Heart right ventricle (tissue), 16 donors: ENCODE data around the gene CAMKMT. TPM values are rescaled to one million over a fixed set of nuclear protein-coding genes. Genes with fewer than 3 reads are reported as not detected.

Experiments
- ATAC-seq, 8 donors: fragments of 200-7000 bp; cut with Tn5 transposase; one replicate each; pipeline ENCODE4 v1.9.1; 2020; ENCODE audit warnings: mild to moderate bottlenecking in 8 of 8, moderate library complexity in 8 of 8, moderate number of reproducible peaks in 1 of 8
- DNase-seq, 2 donors: peaks; one replicate each; pipeline ENCODE4 v3.0.0-alpha.2; 2020
- H3K27ac ChIP-seq, 10 donors: fragments of 200-600 bp; sonication (generic) in 2 of 10; one replicate each; pipeline versions ENCODE4 v1.5.0 to v1.8.0; 2020 to 2022; ENCODE audit warnings: mild to moderate bottlenecking in 3 of 10
- H3K27me3 ChIP-seq, 7 donors: fragments of 200-600 bp; one replicate each; pipeline ENCODE4 v1.8.0; 2021 to 2022; ENCODE audit warnings: mild to moderate bottlenecking in 2 of 7
- H3K36me3 ChIP-seq, 9 donors: fragments of 200-600 bp; sonication (generic) in 1 of 9; one replicate each; pipeline versions ENCODE4 v1.5.0 to v1.8.0; 2020 to 2022; ENCODE audit warnings: mild to moderate bottlenecking in 2 of 9
- H3K4me1 ChIP-seq, 9 donors: fragments of 200-600 bp; sonication (generic) in 1 of 9; one replicate each; pipeline versions ENCODE4 v1.5.0 to v1.8.0; 2020 to 2022; ENCODE audit warnings: mild to moderate bottlenecking in 4 of 9
- H3K4me3 ChIP-seq, 10 donors: fragments of 200-600 bp; sonication (generic) in 2 of 10; one replicate each; pipeline versions ENCODE4 v1.5.0 to v1.8.0; 2020 to 2022; ENCODE audit warnings: mild to moderate bottlenecking in 7 of 10, moderate library complexity in 2 of 10
- H3K9me3 ChIP-seq, 11 donors: fragments of 200-600 bp in 10 of 11; sonication (generic) in 2 of 11; one replicate each; pipeline versions ENCODE4 v1.5.0 to v1.8.0; 2013 to 2022; ENCODE audit warnings: mild to moderate bottlenecking in 2 of 11, control low read depth in 1 of 11, moderate library complexity in 1 of 11
- WGBS, 2 donors: extraction: QIAGEN DNeasy Blood & Tissue Kit; methylation state at CpG; one replicate each; pipeline ENCODE4 v1.1.7; 2013; ENCODE audit warnings: inconsistent platforms in 1 of 2; 5-methylcytosine and 5-hydroxymethylcytosine counted together
- intact Hi-C, 10 donors: fragments of 100-400 bp; cut with DNase I; formaldehyde crosslinking; loops; one replicate each; pipeline versions ENCODE4 v1.11.1 to v1.14.2; 2022
- polyA plus RNA-seq, 2 donors: library from polyadenylated mRNA; stranded (reverse); fragments of 200-250 nt; gene quantifications; one replicate each; pipeline ENCODE4 v1.2.3, GENCODE V29; 2013
- total RNA-seq, 10 donors: library from RNA; stranded (reverse); fragmentation: NEBNext Ultra II Directional in 3 of 10; extraction: Animal tissue kit (Norgen Biotek cat#: 25700) in 3 of 10; gene quantifications; one replicate each; pipeline versions ENCODE4 v1.2.1 to v1.2.4, GENCODE V29; 2021 to 2023
- TF ChIP-seq, protein P1 (sequence below), 9 donors: fragments of 200-600 bp; sonication (generic) in 2 of 9; IDR thresholded peaks; one replicate each; pipeline versions ENCODE4 v1.5.0 to v1.8.0; 2021 to 2022; ENCODE audit warnings: antibody characterized with exemption in 9 of 9, mild to moderate bottlenecking in 5 of 9, moderate library complexity in 1 of 9
- donor health status: Arrhythmogenic right ventricular cardiomyopathy.
- donor health status: ischemic (EF 13 %, LVEDD 7.1; RV severe dilation, severe dysfunction).
- donor health status: healthy with polysubstance abuse.
- donor health status: DM: no; HTN: yes; CAD: no.
- donor health status: DM: no; HTN: no; CAD: no.
- donor health status: ischemic (EF 25% LVEDD 6.9; RV normal size, moderate dysfunction).
- donor health status: ischemic (EF 25% LVEDD 5.7; RV mildly dilated, moderate dysfunction).
- donor health status: healthy.
- donor health status: DM: yes; HTN: yes; CAD: no.
- donor health status: Ischemic cardiomyopathy.
- donor health status: ischemic (EF 35%, LVEDD 5.7; RV mildly dilated, moderate dysfunction).
- donor health status: nonischemic (EF 11% LVEDD 7.7; RV severe dilation, severe dysfunction).
- donor health status: DM: yes; HTN: yes; CAD: no.
- donor health status: PGD.
- donor health status: ischemic (EF 29% LVEDD 5.4; RV normal size, mild dysfunction).
- donor health status: nonischemic (EF 23%, LVEDD 6.1; RV moderate dilation, normal function).

Gene CAMKMT
- total and polyA plus RNA-seq, 12 donors = 4.1 to 6.4 (median 4.8) TPM

DNA sequence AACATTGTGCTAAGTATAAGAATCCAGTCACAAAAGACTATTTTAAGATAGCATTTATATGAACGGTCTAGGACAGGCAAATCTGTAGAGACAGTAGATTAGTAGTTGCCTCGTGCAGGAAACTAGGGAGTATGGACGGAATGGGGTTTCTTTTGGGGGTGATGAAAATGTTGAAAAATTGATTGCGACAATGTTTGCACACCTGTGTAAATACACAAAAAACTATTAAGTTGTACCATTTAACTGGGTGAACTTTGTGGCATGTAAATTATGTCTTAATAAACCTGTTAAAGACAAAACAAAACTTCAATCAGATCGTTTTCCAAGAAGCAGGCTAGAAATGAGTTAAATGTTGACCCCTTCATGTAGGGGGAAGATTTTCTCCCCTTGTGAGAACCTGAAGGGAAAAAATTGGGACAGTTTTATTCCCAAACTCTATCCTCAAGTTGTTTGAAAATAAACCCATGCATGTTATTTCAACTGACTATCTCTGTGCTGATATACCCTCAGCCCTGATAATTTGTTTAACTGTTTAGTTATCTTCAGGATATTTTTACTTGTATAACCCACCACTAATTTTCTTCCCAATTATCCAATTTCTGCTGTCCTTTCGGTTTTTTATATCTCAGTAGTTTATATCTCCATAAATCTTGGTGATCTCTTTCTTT, 87.2 kb downstream of the CAMKMT start:
- intact Hi-C loops = no loop called here
- no peak overlapping the region for H3K4me3 ChIP-seq
- TF ChIP-seq, protein P1, sequence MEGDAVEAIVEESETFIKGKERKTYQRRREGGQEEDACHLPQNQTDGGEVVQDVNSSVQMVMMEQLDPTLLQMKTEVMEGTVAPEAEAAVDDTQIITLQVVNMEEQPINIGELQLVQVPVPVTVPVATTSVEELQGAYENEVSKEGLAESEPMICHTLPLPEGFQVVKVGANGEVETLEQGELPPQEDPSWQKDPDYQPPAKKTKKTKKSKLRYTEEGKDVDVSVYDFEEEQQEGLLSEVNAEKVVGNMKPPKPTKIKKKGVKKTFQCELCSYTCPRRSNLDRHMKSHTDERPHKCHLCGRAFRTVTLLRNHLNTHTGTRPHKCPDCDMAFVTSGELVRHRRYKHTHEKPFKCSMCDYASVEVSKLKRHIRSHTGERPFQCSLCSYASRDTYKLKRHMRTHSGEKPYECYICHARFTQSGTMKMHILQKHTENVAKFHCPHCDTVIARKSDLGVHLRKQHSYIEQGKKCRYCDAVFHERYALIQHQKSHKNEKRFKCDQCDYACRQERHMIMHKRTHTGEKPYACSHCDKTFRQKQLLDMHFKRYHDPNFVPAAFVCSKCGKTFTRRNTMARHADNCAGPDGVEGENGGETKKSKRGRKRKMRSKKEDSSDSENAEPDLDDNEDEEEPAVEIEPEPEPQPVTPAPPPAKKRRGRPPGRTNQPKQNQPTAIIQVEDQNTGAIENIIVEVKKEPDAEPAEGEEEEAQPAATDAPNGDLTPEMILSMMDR (IDR thresholded peaks at IDR 0.05) = no peak
- 87 to 90% methylated on average over 6 of the region's 6 CpGs for WGBS, 2 donors
- H3K36me3 ChIP-seq = no peaks in the 10 kb centered on the region
- no peak overlapping the region for H3K27ac ChIP-seq
- DNase-seq = no peak
- no peaks in the 10 kb centered on the region for H3K9me3 ChIP-seq
- ATAC-seq = no peak
- H3K27me3 ChIP-seq = no peaks in the 10 kb centered on the region
- H3K4me1 ChIP-seq = peaks cover 0 to 4% (median 0%) of the 10 kb centered on the region in 9 donors

- Histone ChIP-seq H3K36me3 (no peaks in the 10 kb centered on the region), H3K4me3 (no peak overlapping the region), H3K27ac (no peak overlapping the region), H3K27me3 (no peaks in the 10 kb centered on the region), H3K4me1 (peaks cover 0 to 4% (median 0%) of the 10 kb centered on the region in 9 donors), H3K9me3 (no peaks in the 10 kb centered on the region)
- no peak for ATAC-seq
- WGBS, 2 donors = 92 to 94% methylated on average over 3 of the region's 3 CpGs
- no peak for DNase-seq
- TF ChIP-seq, protein P1 (IDR thresholded peaks at IDR 0.05) = no peak
- intact Hi-C loops = no loop called here
Measured at GRCh38 chr2:44450082-44450481, 88.3 kb downstream of the CAMKMT start.

DNA sequence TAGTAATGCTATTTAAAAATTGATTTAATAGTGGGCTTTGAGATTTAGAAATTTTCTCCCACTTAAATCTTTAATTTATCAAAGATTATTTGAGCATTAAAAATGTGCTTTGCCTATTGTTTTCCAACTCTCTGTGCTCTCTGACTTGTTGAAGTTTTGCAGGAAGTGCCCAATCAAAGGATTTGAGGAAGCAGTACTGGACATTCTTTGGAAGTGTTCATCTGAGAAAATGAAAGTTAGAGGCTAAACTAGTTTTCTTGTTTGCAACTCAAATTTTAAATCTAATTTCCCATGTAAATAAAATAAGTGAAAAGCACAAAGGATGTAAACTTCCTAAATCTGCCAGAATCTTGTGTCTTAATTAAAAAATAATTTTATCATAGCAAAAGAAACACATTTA, 89.1 kb downstream of the CAMKMT start:
- Histone ChIP-seq H3K4me3 (no peak overlapping the region), H3K27me3 (no peaks in the 10 kb centered on the region), H3K36me3 (no peaks in the 10 kb centered on the region), H3K9me3 (no peaks in the 10 kb centered on the region), H3K27ac (no peak overlapping the region), H3K4me1 (peaks cover 0 to 4% (median 0%) of the 10 kb centered on the region in 9 donors)
- DNase-seq (no peak), ATAC-seq (no peak)
- intact Hi-C loops = no loop called here
- TF ChIP-seq, protein P1 (IDR thresholded peaks at IDR 0.05) = no peak

DNA sequence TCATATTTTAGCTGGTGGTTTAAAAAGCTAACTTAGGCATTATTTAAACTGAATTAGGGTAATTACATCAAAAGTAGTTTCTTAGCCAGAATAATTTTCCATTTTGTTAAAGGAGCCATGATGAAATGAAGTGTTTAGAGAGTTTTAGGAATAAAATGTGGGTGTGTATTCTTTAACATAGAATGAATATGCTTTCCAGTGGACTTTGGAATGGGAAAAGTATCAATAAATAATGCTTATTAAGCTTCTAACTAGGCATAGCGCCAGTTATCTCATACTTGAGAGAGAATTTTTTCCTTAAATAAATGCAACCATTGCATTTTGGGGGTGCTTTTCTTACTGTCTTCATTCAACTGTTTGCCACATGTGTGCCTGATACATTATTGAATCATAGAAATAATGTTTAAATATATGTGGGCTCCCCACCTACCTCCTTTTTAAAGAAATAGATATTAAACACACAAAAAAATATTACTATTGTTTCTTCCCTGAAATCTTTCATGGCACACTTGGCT, 90.4 kb downstream of the CAMKMT start:
- Histone ChIP-seq H3K4me3 (no peak overlapping the region), H3K9me3 (no peaks in the 10 kb centered on the region), H3K4me1 (peaks cover 0 to 4% (median 0%) of the 10 kb centered on the region in 9 donors), H3K27ac (no peak overlapping the region), H3K36me3 (no peaks in the 10 kb centered on the region), H3K27me3 (no peaks in the 10 kb centered on the region)
- intact Hi-C loops = no loop called here
- WGBS, 2 donors = 97 to 100% methylated on average over 1 of the region's 1 CpG
- DNase-seq = no peak
- ATAC-seq = no peak
- TF ChIP-seq, protein P1 (IDR thresholded peaks at IDR 0.05) = no peak
